GM12801 (cell line): Measurements from ENCODE around the gene ZBTB21.

Experiments
- CTCF ChIP-seq: IDR thresholded peaks from one replicate; pipeline ENCODE4 v1.5.1; 2011; ENCODE audit warnings: control low read depth; ENCODE audit not compliant: insufficient read length; ENCODE audit errors: extremely low read depth

ZBTB21 gene

GRCh38 chr21:42039470-42039901, 29.3 kb upstream of the ZBTB21 start:
- TF ChIP-seq CTCF: no peak

GRCh38 chr21:42038826-42039425, 28.8 kb upstream of the ZBTB21 start:
- no peak for TF ChIP-seq CTCF

- TF ChIP-seq CTCF: no peak
Measured at GRCh38 chr21:42038393-42038792, 28.2 kb upstream of the ZBTB21 start.

- no peak for TF ChIP-seq CTCF
Measured at GRCh38 chr21:42037943-42038342, 27.8 kb upstream of the ZBTB21 start.

- TF ChIP-seq CTCF: no peak
Measured at GRCh38 chr21:42037516-42037915, 27.4 kb upstream of the ZBTB21 start.

- no peak for TF ChIP-seq CTCF
Measured at GRCh38 chr21:42036313-42036712, 26.2 kb upstream of the ZBTB21 start.

- TF ChIP-seq CTCF: no peak
Measured at GRCh38 chr21:42032968-42033367, 22.8 kb upstream of the ZBTB21 start.
